Activated CD4-positive, CD25-positive, alpha-beta regulatory T cell treated with anti-CD3 and anti-CD28 coated beads, Interleukin-2, amount 50 U/mL, for 24 hours (primary cell): ENCODE data around the gene SLC4A1.
"Not testable (repeated sequence)": the region's sequence is repeated elsewhere in the genome, so short reads cannot be mapped to it uniquely, and the experiment has no call there.

ENCODE experiments used
- ATAC-seq, 2 donors: fragments of 150-1000 bp; cut with Tn5 transposase; one replicate each; pipeline ENCODE4 v1.10.0; 2021; ENCODE audit warnings: mild to moderate bottlenecking in 1 of 2, moderate library complexity in 1 of 2

The SLC4A1 gene

DNA sequence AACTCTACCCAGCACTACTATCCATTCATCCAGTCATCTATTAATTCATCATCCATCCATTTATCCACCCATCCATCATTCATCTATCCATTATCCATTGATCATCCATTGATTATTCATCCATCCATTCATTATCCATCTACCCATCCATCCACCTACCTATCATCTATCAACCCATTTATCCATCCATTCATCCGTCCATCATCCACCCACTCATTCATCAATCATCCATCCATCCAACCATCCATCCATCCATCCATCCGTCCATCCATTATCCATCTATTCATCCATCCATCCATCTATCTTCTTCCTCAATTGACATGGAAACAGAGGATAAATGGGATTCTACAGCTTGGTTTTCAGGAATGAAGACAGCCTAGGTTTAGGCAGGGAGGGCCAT is 12.0 kb downstream of the SLC4A1 start:
- ATAC-seq, result no peak

DNA sequence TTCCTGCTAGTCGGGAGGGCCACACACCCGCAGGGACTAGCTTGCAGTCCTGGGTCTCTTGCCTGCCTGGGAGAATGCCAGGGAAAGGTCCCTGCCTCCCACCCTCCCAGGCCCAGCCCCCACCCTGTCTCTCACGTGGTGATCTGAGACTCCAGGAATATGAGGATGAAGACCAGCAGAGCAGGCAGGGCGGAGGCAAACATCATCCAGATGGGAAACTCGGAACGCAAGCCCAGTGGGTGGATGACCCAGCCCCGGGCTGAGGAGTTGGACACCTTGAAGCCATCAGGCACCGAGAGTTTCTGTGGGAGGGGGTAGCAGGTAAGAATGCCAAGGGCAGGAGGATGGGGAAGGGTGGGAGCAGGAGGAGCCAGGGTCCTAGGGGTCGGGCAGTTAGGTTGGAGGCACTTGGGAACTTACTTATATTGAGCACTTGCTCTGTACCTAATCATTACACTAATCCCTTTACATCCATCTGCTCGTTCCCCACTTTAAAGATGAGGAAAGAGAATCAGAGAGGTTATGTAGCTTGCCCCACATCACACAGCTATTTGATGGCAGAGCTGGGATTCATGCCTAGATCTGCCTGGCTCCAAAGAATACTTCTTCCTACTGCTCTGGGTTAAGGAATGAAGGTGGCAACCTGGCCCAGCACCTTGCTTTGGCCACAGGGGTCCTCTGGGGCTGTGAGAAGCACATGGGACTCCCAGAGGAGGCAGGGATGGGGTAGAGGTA is 13.4 kb downstream of the SLC4A1 start:
- no peak for ATAC-seq

GRCh38 chr17:44253006-44253405 is 14.9 kb downstream of the SLC4A1 start:
- no peak for ATAC-seq

DNA sequence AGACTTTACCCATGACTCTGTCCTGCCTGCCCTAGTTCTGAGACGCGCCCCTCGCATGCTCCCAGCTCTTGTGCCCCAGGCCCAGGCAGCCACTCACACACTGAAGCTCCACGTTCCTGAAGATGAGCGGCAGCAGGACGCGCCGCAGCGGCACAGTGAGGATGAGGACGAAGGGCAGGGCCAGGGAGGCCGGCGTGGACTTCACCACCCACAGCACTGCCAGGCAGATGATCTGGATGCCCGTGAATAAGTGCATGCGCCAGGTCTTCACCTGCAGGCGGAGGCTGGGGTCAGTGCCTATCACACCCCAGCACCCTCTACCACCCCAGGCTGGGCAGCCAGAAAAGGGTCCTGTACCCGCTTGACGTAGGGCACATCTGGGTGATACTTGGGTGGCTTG is 16.9 kb downstream of the SLC4A1 start:
- no peak for ATAC-seq

GRCh38 chr17:44249501-44250246 is 18.3 kb downstream of the SLC4A1 start:
- no peak for ATAC-seq

- ATAC-seq, result no peak
Observed at GRCh38 chr17:44247876-44248736, 19.8 kb downstream of the SLC4A1 start.

DNA sequence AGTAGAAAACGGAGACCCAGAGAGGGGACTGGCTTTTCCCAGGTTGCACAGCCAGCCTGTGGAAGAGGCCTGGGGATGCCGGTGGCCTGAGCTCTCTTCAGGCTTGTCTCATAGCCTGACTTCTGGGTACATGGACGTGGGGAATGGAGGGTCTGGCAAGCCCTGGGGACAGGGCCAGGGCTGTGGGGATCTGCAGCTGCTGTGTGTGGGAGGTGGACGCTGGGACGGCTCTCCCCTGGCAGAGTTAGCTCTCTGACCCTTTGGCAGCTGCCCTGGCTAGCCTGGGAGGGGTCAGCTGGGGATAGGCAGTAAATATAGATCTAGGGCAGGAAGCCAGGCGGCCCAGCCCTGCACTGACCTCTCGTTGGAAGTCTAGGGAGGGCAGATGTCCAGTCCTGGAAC is 20.5 kb downstream of the SLC4A1 start:
- no peak for ATAC-seq

DNA sequence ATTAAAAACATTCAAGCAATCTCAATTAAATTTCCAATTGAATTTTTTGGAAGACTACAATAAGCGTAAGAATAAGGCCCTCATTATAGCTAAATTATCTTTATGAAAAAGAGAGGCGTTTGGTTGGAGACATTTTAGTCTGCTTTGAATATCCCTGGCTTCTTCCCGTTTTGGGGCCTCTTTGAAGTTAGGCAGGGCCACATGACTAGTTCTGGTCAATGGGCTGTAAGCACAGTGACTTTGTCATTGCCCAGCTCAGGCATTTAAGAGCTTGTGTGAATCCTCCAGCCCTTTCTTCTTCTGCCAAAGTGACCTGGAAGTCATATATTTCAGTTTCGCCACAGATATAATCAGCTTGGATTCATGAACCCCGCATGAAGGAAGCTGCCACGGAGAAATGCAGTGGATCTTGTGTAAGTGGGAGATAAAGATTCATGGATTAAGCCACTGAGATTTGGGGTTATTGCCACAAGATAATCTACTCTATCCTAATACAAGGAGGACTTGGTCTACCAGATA is 26.8 kb downstream of the SLC4A1 start:
- no peak for ATAC-seq

DNA sequence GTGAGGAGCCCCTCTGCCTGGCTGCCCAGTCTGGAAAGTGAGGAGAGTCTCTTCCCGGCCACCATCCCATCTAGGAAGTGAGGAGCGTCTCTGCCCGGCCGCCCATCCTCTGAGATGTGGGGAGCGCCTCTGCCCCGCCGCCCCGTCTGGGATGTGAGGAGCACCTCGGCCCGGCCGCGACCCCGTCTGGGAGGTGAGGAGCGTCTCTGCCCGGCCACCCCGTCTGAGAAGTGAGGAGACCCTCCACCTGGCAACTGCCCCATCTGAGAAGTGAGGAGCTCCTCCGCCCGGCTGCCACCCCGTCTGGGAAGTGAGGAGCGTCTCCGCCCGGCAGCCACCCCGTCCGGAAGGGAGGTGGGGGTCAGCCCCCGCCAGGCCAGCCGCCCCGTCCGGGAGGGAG is 30.0 kb downstream of the SLC4A1 start:
- not testable (repeated sequence) for ATAC-seq

- no peak for ATAC-seq
Observed at GRCh38 chr17:44236444-44236991, 31.4 kb downstream of the SLC4A1 start.

DNA sequence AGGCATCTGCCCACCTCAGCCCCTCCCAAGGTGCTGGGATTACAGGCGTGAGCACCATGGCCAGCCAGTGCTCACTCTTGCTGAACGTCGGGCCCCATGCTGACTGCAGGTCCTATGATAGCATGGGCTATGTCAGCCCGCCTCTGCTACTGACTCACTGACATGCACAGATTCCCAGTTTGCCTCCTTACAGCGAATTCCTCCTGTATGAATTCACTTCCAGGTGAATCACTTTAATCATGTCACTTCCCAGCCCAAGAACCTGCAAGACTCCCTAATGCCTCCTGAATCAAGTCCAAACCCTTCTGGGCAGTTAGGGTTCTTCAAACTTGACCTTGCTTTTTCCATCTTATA is 32.4 kb downstream of the SLC4A1 start:
- ATAC-seq, result no peak

DNA sequence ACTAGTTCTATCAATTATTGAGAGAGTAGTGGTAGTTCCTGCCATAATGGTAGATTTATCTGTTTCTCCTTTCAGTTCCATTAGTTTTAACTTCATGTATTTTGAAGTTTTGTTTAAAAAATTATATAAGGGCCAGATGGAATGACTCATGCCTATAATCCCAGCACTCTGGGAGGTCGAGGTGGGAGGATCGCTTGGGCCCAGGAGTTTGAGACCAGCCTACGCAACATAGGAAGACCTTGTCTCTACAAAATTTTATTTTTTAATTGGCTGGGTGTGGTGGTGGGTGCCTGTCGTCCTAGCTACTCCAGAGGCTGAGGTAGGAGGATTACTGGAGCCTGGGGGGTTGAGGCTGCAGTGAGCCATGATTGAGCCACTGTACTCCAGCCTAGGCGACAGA is 34.4 kb downstream of the SLC4A1 start:
- ATAC-seq, result no peak

DNA sequence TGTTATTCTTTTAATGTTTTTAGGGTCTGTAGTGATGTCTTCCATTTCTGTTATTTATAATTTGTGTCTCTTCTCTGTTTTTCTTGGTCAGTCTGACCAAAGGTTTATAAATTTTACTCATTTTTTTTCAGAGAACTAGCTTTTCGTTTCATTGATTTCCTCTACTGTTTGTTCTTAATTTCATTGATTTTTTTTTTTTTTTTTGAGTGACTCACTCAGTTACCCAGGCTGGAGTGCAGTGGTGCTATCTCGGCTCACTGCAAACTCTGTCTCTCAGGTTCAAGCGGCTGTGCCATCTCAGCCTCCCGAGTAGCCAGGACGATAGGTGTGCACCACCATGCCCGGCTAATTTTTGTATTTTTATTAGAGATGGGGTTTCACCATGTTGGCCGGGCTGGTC is 35.9 kb downstream of the SLC4A1 start:
- ATAC-seq, result no peak

- ATAC-seq, result no peak
Observed at GRCh38 chr17:44230140-44230539, 37.8 kb downstream of the SLC4A1 start.

GRCh38 chr17:44229090-44229489 is 38.8 kb downstream of the SLC4A1 start:
- ATAC-seq, result no peak

GRCh38 chr17:44223541-44224071 is 44.3 kb downstream of the SLC4A1 start:
- no peak for ATAC-seq

DNA sequence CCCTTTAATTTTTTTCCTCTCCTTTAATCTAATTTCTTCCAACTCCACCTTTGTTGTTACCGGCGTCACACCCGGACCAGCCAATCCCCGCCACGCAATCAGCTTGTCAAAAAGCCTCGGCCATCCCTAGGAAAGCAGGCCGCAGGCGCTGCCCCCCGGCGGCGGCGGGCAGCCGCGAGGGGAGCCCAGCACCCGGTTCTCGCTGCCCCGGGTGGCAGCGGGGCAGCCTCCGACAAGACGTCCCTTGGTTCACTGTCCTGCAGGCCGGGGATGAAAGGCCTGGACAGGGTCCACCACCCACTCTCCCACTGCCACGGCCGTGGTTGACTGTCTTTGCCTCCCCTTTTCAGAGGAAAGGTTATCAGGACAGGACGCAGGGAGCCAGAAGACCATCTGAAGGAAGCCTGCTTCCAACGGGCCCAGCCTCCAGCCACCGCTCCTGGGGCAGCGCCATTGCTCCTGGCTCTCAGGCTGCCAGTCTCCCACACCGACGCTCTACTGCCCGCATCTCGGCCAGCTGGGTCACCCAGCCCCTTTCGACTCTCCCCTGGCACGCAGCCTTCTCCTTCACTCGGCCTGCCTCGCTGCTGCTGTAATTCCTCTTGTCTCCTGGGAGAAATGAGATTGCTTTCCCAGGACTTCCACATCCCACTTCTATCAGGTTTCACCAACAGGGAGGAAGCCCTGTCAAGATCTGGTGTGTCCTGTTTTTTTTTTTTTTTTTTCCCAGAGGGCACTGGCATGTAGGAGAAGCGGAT is 45.6 kb downstream of the SLC4A1 start:
- no peak for ATAC-seq

DNA sequence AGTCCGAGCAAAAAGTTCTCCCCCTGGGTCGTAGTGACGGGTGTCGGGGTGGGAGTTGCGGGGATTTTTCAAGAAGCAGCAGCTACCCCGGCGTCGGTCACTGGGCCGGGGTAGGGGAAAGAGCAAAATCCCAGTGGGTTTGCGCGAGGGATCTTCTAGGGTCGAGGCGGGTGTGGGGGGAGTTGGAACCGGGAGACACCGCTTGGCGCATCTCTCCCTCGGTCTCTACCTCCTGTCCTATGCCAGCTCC is 46.1 kb downstream of the SLC4A1 start:
- no peak for ATAC-seq

DNA sequence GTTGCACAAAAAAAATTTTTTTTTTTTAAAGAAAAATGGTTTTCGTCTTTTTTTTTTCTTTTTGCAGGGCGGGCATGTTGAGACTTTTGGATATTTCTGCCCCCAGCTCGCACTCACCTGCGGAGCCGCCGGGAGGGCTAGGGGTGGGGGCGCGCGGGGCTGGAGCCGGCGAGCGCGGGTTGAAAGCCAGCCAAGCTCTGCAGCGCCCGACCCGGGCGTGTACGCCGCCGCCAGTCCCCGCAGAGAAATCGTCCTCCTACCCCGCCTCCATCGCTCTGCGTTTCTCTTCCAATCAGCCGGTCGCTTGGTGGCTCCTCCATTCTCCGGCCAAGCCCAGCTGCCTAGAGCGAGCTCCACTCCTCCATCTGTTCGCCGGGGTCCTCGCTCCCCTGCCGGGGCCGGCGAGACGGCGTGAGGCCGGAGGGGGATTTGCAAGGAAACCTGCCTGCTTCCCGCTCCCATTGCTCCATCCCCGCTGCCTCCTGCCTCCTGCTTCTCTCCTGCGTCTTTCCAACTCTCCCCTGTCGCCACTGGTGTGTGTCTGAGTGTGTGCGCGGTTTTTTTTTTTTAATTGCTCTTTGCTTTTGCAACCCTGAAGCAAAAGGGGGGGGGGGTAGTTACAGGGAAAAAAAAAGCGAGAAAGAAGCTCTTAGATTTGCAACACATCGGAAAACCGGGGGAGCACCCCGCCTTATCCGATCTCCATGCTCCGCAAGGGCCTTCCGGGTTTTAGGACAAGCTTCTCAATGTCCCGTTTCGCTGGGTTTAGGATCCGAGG is 46.7 kb downstream of the SLC4A1 start:
- peak; percentile 17 to 19 for ATAC-seq

GRCh38 chr17:44220213-44221083 is 47.5 kb downstream of the SLC4A1 start:
- peak; percentile 29 to 33 for ATAC-seq
